ENCODE measurements around the gene IKZF1. TPM values are rescaled to one million over a fixed set of nuclear protein-coding genes. Genes with fewer than 3 reads are reported as not detected.

IKZF1 gene
- total and polyA plus RNA-seq, 9 of the 15 experiments (the other 6 are each of a cell fraction or from before 2014, with no cell fraction given), result 12.6 to 85.3 (median 44.7) TPM

GRCh38 chr7:50312250-50313162, 8.0 kb downstream of the IKZF1 start (continued):
- TF ChIP-seq MGA (IDR thresholded peaks at IDR 0.05) (no peak), SMARCA4 (IDR thresholded peaks at IDR 0.05) (peak; percentile 24; the same call in 1 of the 2 replicates), ZNF592 (IDR thresholded peaks at IDR 0.05) (0 out of 2 replicates have a peak, but pooled peaks have one; percentile 26)
